ENCODE data around the gene RPL36AL.
A peak's percentile ranks its signal among the peaks of the same experiment; 100 is the strongest.
"Not testable (repeated sequence)": the region's sequence is repeated elsewhere in the genome, so short reads cannot be mapped to it uniquely, and the experiment has no call there.

RPL36AL gene

GRCh38 chr14:49620182-49621113 is at the start of gene RPL36AL, which contains the start of gene MGAT2:
Gene RPL36AL (minus strand): TSS chr14:49620626. CDS start chr14:49619104, 1,522 bp downstream.
Gene MGAT2 (plus strand): TSS chr14:49620799. CDS start chr14:49621269, 470 bp downstream.
- DNase-seq, result peak; percentile 90

- DNase-seq, result no peak
Observed at GRCh38 chr14:49659526-49660455, 39.4 kb upstream of the RPL36AL start.

- DNase-seq, result not testable (repeated sequence)
Observed at GRCh38 chr14:49657500-49657899, 37.1 kb upstream of the RPL36AL start.

- DNase-seq, result no peak
Observed at GRCh38 chr14:49654511-49654910, 34.1 kb upstream of the RPL36AL start.

- DNase-seq, result no peak
Observed at GRCh38 chr14:49653508-49653907, 33.1 kb upstream of the RPL36AL start.

GRCh38 chr14:49642163-49642562 is 21.7 kb upstream of the RPL36AL start:
- no peak for DNase-seq

GRCh38 chr14:49641697-49642129 is 21.3 kb upstream of the RPL36AL start:
- DNase-seq, result no peak

- DNase-seq, result no peak
Observed at GRCh38 chr14:49640540-49641417, 20.4 kb upstream of the RPL36AL start.

GRCh38 chr14:49637534-49638078 is 17.2 kb upstream of the RPL36AL start:
- no peak for DNase-seq

GRCh38 chr14:49636866-49637265 is 16.4 kb upstream of the RPL36AL start:
- no peak for DNase-seq

- peak; percentile 54 for DNase-seq
Observed at GRCh38 chr14:49634547-49635334, 14.3 kb upstream of the RPL36AL start, which contains the start of gene DNAAF2. Gene DNAAF2 (minus strand): TSS chr14:49635244. CDS start chr14:49635149, 95 bp downstream.

GRCh38 chr14:49633640-49634546 is 13.5 kb upstream of the RPL36AL start:
- DNase-seq, result peak; percentile 93

GRCh38 chr14:49623941-49624839 is 3.8 kb upstream of the RPL36AL start:
- DNase-seq, result no peak

GRCh38 chr14:49623387-49623786 is 3.0 kb upstream of the RPL36AL start:
- no peak for DNase-seq

- no peak for DNase-seq
Observed at GRCh38 chr14:49622022-49622607, 1.7 kb upstream of the RPL36AL start.

GRCh38 chr14:49621114-49621881 is 872 bp upstream of the RPL36AL start:
- peak; percentile 59 for DNase-seq

- no peak for DNase-seq
Observed at GRCh38 chr14:49619730-49620129, 696 bp downstream of the RPL36AL start.
